Nasal cavity respiratory epithelium epithelial cell of viscerocranial mucosa (primary cell): ENCODE measurements around the gene COL10A1. TPM values are rescaled to one million over a fixed set of nuclear protein-coding genes. Genes with fewer than 3 reads are reported as not detected.

Source experiments
- total RNA-seq: library from RNA; depleted of rRNA; stranded (reverse); fragments of >200 nt; gene quantifications from 2 replicates; pipeline ENCODE4 v1.2.3, GENCODE V29; 2014

Gene COL10A1
- total RNA-seq, result under 0.01 TPM in 1 of 2 replicates, not detected in the other

GRCh38 chr6:116126032-116126431 lies at the start of gene COL10A1:
Gene COL10A1 (minus strand): TSS chr6:116126132. CDS start chr6:116125492, 640 bp downstream.

GRCh38 chr6:116100419-116101301 lies 25.3 kb downstream of the COL10A1 start, which contains the start of gene NT5DC1:
Gene NT5DC1 (plus strand): TSS chr6:116100853. CDS start chr6:116100931, 78 bp downstream.

Other genes with a start within 250 kb of the COL10A1 start
- 1.0 and 7.9 TPM in 2 replicates for gene FRK, start 65.2 kb downstream of the COL10A1 start, total RNA-seq
- gene NT5DC1, start 25.3 kb downstream of the COL10A1 start, total RNA-seq, result 2.4 and 6.5 TPM in 2 replicates
- 2.1 and 3.1 TPM in 2 replicates for gene TSPYL4, start 127.9 kb upstream of the COL10A1 start, total RNA-seq
- gene TSPYL1, start 153.8 kb upstream of the COL10A1 start, total RNA-seq, result 93.7 and 106 TPM in 2 replicates
- gene DSE, start 244.8 kb upstream of the COL10A1 start, total RNA-seq, result 112 and 148 TPM in 2 replicates